Renal pelvis (tissue), 4 donors: Measurements from ENCODE around the gene AFDN. TPM values are rescaled to one million over a fixed set of nuclear protein-coding genes. Genes with fewer than 3 reads are reported as not detected.

Source experiments
- DNase-seq: peaks from one replicate; pipeline ENCODE4 v3.0.0-alpha.2; 2013
- polyA plus RNA-seq, 3 donors: library from polyadenylated mRNA; unstranded; fragments of 120-200 nt; gene quantifications; one replicate each; pipeline ENCODE4 v1.2.1, GENCODE V29; 2013; ENCODE audit not compliant: insufficient read length in 3 of 3

AFDN gene
- polyA plus RNA-seq, 3 donors = 178 to 233 (median 229) TPM

GRCh38 chr6:167863897-167864296, 37.2 kb downstream of the AFDN start:
- DNase-seq = no peak

DNA sequence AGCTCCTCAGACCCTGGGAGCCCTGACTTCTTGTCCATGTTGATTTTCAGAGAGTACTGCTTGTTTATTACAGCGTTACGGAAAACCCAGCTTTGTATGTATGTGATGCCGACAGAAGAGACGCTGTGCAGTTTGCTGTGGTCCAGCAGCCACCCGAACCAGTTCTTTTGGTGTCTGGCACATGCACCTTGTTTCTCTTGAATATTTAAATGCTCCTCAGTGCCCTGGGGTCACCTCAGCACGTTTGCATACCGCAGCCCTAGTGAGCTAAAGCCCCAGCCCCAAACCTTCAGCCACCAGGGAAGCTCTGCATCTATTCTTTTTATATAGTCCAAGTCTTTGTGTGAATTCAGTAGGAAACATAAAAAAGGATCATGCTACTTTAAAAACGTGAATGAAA, 39.9 kb downstream of the AFDN start:
- DNase-seq = no peak

GRCh38 chr6:167870321-167870720, 43.6 kb downstream of the AFDN start:
- no peak for DNase-seq

DNA sequence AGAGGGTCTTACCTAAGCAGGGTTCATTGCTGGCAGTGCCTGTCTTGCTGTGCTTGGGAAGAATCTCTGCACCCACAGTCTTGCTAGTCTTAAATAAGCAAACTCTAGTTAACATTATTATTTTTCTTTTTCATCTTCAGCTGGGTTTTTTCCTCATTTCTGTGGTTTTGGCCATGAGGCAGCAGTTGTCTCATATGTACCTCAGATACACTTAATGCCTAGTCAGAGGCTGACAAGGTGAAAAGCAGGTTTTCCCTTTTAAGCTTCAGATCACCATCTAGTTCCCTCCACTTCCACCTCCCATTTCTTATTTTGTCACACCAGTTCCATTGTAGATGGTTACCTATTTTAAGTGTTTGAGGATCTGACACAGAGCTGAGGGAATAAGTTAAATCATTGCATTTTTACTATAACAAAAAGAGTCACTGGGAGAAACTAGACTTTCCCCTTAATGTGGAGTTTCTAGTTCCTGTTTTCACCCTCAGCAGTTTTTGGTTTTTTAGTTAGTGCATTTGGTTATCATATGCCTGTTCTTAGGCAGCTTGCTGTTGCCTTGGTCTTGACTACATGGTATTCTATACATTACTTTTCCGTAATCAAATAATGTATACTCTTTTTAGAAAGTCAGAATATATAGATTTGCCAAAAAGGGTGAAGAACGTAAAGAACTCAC, 46.0 kb downstream of the AFDN start:
- no peak for DNase-seq

DNA sequence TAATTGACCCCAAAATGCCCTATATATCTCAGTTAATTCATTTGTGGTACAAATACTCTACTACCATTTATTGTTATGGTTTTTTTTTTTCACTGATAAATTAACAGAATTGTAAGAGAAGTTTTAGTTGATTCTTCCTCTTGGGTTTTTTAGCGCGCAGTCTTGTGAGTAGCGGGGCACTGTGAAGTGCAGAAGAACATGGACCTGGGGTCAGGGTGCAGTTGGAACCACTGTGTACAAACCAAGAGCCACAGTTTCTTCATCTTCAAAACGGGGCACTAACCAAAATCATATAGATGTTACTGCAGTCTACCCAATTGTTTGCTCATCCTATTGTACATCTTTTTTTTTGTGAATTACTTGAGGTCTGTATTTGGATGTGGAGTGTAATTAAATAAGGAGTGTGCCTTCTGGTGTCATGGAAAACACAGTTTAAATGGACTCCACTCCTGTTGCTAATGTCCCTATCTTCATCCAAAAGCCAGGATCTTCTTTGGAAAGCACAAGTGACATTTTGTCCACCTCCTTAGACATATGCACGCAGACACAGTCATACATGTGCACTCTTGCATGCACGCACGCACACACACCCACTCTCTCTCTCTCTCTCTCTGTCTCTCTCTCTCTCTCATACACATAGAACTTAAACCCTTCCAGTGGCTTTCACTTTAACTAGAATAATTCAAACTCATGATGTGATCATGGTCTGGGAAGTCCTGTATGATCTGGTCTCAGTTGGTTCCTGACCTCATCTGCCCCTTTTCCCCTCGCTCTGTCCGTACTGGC, 51.5 kb downstream of the AFDN start:
- DNase-seq = no peak

GRCh38 chr6:167879612-167880011, 52.9 kb downstream of the AFDN start:
- DNase-seq = no peak

DNA sequence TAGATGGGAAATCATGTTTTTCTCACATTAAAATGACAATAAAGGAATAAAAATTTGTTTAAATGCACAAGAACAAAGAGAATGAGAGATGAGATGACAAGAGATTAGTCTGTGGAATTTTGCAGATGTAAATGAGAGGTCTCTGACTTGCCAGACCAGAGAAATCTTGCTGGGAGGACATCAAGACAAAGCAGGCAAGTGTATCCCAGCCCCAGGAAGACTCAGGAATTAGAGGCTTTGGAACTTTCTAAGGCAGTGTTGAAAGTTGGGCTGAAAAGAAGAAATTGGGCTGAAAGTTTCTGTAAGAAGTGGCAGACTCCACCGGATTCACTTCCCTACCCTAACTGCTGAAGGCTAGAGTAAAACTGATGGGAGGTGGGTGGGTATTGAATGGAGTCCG, 54.6 kb downstream of the AFDN start:
- DNase-seq = no peak

GRCh38 chr6:167882244-167882643, 55.5 kb downstream of the AFDN start:
- DNase-seq = no peak

GRCh38 chr6:167888098-167888497, 61.4 kb downstream of the AFDN start:
- DNase-seq = no peak

DNA sequence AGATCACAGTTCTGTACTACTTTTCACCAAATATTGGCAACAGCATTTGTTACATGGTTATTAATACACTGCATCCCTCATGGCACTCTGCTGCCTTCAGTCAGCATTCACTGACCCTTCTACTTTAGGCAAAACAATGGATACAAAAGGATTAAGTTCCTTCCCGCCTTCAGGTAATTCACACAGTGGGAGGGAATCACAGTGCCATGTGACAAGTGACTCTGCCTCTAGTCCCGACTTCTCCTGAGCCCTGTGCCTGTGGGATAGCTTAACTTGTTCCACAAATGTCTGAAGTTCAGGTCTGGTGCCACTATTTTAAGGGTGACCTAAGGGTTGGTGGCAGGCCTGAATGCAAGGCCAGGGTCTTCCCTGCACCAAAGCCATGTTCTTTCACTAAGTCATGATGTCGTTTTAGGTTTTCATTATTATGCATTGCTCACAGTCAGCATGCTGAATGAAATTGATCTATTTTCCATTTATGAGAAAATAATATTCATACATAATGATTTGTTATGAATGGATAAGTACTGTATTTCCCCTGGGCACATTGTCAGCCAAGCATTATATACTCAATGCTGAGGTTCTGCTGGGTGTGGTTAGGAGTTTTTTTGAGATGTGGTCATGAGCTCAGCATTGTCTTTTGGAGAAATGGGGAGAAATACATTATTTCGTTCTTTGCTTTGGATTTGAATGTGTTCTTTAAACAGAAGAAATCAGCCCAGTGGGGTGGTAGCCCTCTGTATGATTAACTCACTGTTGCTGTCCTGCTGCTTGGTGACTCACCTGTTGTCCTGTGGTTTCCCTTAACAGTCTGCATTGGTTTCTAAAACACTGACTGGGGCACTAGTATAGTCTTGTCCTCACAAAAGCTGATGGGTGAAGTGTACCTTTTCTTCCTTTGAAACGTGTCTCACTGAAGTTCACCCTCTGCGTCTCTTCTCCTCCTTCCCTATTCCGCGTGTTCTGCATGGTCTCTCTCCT, 66.4 kb downstream of the AFDN start:
- no peak for DNase-seq

DNA sequence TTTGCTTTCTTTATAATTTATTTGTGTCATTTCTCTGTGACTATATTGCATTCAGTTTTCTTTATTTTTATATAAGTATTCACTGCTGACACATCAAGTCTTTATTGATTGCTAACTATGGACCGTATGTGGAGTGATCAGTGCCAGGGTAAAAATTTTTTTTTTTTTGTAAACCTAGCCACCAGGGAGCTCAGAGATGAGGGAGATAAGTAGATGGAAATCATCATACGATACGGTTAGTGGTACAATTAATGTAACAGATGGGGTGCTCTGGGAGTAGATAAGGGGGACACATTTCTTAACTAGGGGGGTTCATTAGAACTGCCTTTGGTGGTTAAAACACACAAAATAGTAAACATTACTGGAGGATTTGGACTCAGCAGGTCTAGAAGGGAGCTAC, 68.3 kb downstream of the AFDN start:
- DNase-seq = no peak

DNA sequence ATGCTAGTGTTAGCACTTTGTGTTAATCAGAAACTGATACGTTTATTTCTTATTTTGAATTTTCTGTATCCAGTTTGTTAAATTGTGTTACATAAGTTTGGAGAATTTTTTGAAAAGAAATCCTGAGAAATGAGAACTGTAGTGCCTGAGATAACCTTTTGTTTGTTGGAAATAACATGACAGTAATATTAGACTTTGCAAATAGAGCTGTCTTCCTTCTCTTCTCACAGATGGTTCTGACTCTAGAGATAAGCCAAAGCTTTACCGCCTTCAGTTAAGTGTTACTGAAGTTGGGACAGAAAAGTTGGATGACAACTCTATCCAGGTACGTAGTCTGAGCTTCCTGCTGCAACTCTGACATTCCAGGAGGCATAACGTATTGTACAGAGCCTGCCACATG, 69.9 kb downstream of the AFDN start:
- no peak for DNase-seq

GRCh38 chr6:167898673-167899311, 72.1 kb downstream of the AFDN start:
- DNase-seq = peak; percentile 21

- DNase-seq = no peak
Observed at GRCh38 chr6:167904791-167905190, 78.1 kb downstream of the AFDN start.

GRCh38 chr6:167906899-167907298, 80.2 kb downstream of the AFDN start:
- peak; percentile 71 for DNase-seq

- peak; percentile 8 for DNase-seq
Observed at GRCh38 chr6:167907837-167908681, 81.3 kb downstream of the AFDN start.

- DNase-seq = no peak
Observed at GRCh38 chr6:167910007-167910406, 83.3 kb downstream of the AFDN start.

DNA sequence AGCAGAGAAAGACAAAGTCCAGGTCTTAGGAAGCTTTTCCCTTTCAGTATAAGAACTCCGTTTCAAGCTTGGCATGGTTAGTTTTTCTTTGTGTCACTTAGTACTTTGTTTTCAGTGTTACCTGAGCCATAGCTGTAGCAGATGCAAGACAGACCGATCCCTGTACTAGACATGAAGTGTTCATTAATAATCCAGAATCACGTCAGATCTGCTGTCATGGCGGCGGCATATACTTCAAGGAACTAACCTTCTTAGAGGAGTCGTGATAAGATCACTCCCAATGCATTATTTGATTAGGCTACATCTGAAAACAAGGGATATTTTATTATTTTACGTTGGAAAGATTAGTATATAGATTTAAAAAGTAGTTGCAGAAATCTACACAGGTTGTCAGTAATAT, 83.9 kb downstream of the AFDN start:
- no peak for DNase-seq

DNA sequence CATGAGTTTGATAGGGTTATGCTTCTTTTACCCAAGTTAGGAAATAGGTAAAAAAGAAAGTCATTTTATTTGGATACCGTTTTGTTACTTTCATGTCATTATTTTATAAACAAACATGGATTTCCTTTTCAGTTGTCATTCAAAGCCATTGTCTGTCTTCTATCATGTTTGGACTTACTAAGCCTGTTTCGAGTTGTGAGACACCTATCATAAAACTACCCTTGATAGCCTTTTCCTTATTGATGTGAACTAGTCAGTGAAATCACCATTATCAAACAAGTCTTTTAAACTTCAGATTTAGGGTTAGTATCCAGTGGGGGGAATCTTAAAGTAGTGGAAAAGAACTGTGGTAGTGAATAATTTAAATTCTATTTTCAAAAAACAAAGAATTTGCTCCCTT, 85.8 kb downstream of the AFDN start:
- no peak for DNase-seq

DNA sequence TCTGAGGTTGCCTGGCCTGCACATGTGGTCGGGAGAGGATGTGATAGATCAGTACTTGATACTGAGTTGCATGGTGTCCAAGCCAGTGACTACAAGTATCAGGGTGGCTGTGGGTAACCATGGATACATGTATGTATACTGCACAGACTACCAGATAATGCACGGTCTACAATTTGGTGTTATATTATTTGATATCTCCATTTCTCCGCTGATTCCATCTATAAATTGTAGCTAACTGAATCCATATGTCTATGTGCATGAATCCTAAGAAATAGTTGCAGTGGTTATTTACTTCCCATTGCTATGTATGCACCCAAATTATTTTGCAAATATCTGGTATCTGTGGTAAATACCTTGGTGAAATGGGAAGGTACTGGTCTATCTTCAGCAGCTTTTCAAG, 87.0 kb downstream of the AFDN start:
- DNase-seq = no peak

GRCh38 chr6:167915139-167915538, 88.4 kb downstream of the AFDN start:
- no peak for DNase-seq
